WERI-Rb-1 (cell line): Measurements from ENCODE around the gene AMBP.

Experiments
- DNase-seq: peaks from one replicate; pipeline ENCODE4 v3.0.0-alpha.2; 2020
- H3K27ac ChIP-seq: fragments of 250-450 bp; sonication (Bioruptor Pico); 2 replicates; pipeline ENCODE4 v1.5.1; 2020; ENCODE audit warnings: mild to moderate bottlenecking, moderate library complexity
- H3K27me3 ChIP-seq: fragments of 250-450 bp; sonication (Bioruptor Pico); 2 replicates; pipeline ENCODE4 v1.5.1; 2021; ENCODE audit warnings: mild to moderate bottlenecking, low read depth, moderate library complexity; ENCODE audit not compliant: insufficient read depth, severe bottlenecking
- H3K36me3 ChIP-seq: fragments of 250-450 bp; sonication (Bioruptor Pico); 2 replicates; pipeline ENCODE4 v1.5.1; 2020; ENCODE audit warnings: mild to moderate bottlenecking, moderate library complexity
- H3K4me3 ChIP-seq: 2 replicates; pipeline ENCODE4 v1.5.1; 2011; ENCODE audit warnings: low read depth, mild to moderate bottlenecking, control low read depth, low read length
- H3K9me3 ChIP-seq: fragments of 250-450 bp; sonication (Bioruptor Pico); 2 replicates; pipeline ENCODE4 v1.5.1; 2021; ENCODE audit warnings: mild to moderate bottlenecking, moderate library complexity; ENCODE audit not compliant: severe bottlenecking
- CTCF ChIP-seq: IDR thresholded peaks from 2 replicates; pipeline ENCODE4 v1.5.1; 2011; ENCODE audit warnings: low read depth, mild to moderate bottlenecking, control low read depth, inconsistent platforms, low read length

The AMBP gene

DNA sequence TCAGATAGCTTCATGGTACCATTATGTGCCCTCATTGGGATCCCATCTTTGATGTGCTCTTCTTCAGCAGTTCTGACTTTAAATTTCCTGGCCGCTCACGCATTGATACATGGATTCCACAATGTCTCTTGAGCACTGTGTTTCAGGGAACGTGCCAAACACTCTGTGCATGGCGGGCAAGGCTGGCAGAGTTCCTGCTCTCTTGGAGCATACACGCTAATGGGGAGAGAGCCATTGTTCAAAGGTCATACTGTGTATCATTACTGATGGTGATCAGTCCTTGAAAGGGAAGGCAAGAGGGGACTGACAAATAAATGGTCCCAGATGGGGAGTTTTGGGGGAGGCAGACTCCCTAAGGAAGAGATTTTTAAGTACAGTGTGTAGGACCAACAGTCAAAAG, 52.3 kb downstream of the AMBP start:
- H3K27me3 ChIP-seq = no peaks in the 10 kb centered on the region
- DNase-seq = no peak
- no peak overlapping the region for H3K4me3 ChIP-seq
- H3K9me3 ChIP-seq = peaks cover 3% of the 10 kb centered on the region
- TF ChIP-seq CTCF = no peak
- H3K36me3 ChIP-seq = no peaks in the 10 kb centered on the region
- no peak overlapping the region for H3K27ac ChIP-seq

DNA sequence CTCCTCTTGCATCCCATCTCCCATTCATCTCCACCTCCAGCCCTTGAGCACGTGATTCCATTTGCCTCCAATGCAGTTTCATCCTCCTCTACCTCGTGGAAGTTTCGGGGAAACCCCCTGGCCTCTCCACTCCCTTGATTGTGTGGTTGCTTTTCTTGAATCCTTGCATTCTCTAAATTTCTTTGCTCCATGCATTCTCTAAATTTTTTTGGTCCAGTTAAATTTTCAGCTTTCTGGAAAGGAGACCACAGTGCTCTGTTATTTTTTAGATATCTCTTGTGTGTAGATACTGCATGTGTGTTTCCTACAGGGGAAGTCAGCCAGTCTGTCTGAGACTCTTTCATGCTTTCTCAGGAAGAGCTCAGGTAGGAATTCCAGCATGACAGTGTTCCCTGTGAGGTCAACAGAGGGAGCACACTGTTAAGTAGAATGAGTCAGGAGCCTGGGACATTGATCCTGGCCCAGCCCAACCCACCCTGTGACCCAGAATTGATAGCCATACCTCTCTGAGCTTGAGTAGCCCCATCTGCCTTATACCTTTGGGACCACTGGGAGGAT, 52.8 kb downstream of the AMBP start:
- Histone ChIP-seq H3K36me3 (no peaks in the 10 kb centered on the region), H3K9me3 (peaks cover 3% of the 10 kb centered on the region), H3K4me3 (no peak overlapping the region), H3K27ac (no peak overlapping the region), H3K27me3 (no peaks in the 10 kb centered on the region)
- no peak for DNase-seq
- no peak for TF ChIP-seq CTCF

- no peak overlapping the region for H3K27ac ChIP-seq
- H3K9me3 ChIP-seq = peaks cover 3% of the 10 kb centered on the region
- H3K27me3 ChIP-seq = no peaks in the 10 kb centered on the region
- H3K4me3 ChIP-seq = no peak overlapping the region
- H3K36me3 ChIP-seq = no peaks in the 10 kb centered on the region
- no peak for TF ChIP-seq CTCF
- no peak for DNase-seq
Observed at GRCh38 chr9:114023961-114024360, 54.1 kb downstream of the AMBP start.

- Histone ChIP-seq H3K9me3 (peaks cover 3% of the 10 kb centered on the region), H3K36me3 (no peaks in the 10 kb centered on the region), H3K4me3 (no peak overlapping the region), H3K27me3 (no peaks in the 10 kb centered on the region), H3K27ac (no peak overlapping the region)
- DNase-seq = no peak
- no peak for TF ChIP-seq CTCF
Observed at GRCh38 chr9:114021578-114021977, 56.5 kb downstream of the AMBP start.

- no peaks in the 10 kb centered on the region for H3K36me3 ChIP-seq
- H3K9me3 ChIP-seq = no peaks in the 10 kb centered on the region
- H3K27ac ChIP-seq = no peak overlapping the region
- no peak for TF ChIP-seq CTCF
- DNase-seq = peak; percentile 5
- no peak overlapping the region for H3K4me3 ChIP-seq
- H3K27me3 ChIP-seq = no peaks in the 10 kb centered on the region
Observed at GRCh38 chr9:114017741-114018715, 60.1 kb downstream of the AMBP start.
